Type B pancreatic cell (in vitro differentiated cells): ENCODE results near the gene MCTP1. TPM values are rescaled to one million over a fixed set of nuclear protein-coding genes. Genes with fewer than 3 reads are reported as not detected.

Experiments used
- DNase-seq: peaks from one replicate; pipeline ENCODE4 v3.0.0; 2021; ENCODE audit warnings: mixed read lengths; ENCODE audit not compliant: unreplicated experiment; ENCODE audit errors: extremely low spot score
- H3K27ac Mint-ChIP-seq: 2 replicates; pipeline ENCODE4 v1.8.0; 2021; ENCODE audit warnings: mild to moderate bottlenecking, mixed read lengths
- H3K27me3 Mint-ChIP-seq: 2 replicates; pipeline ENCODE4 v1.8.0; 2021; ENCODE audit warnings: mixed read lengths
- H3K36me3 Mint-ChIP-seq: 2 replicates; pipeline ENCODE4 v1.8.0; 2021; ENCODE audit warnings: mixed read lengths
- H3K4me1 Mint-ChIP-seq: one replicate; pipeline ENCODE4 v1.8.0; 2021; ENCODE audit warnings: mixed read lengths; ENCODE audit not compliant: unreplicated experiment
- H3K4me3 Mint-ChIP-seq: 2 replicates; pipeline ENCODE4 v1.8.0; 2021; ENCODE audit warnings: mild to moderate bottlenecking, mixed read lengths
- H3K9me3 Mint-ChIP-seq: 2 replicates; pipeline ENCODE4 v1.8.0; 2021; ENCODE audit warnings: mixed read lengths
- CTCF ChIP-seq: fragments of 200-600 bp; sonication (generic); conservative IDR thresholded peaks from 2 replicates; pipeline ENCODE4 v1.5.0; 2021; ENCODE audit warnings: antibody characterized with exemption, mild to moderate bottlenecking
- total RNA-seq: library from RNA; stranded (reverse); gene quantifications from 2 replicates; pipeline ENCODE4 v1.2.1, GENCODE V29; 2021; ENCODE audit warnings: low replicate concordance

The MCTP1 gene
- total RNA-seq, 1 donor from 2014 or later = 4.6 TPM

- Mint-ChIP-seq H3K27me3 (no peaks in the 10 kb centered on the region), H3K9me3 (peaks cover 7% of the 10 kb centered on the region), H3K36me3 (no peaks in the 10 kb centered on the region), H3K4me3 (no peak overlapping the region), H3K4me1 (peaks cover 11% of the 10 kb centered on the region), H3K27ac (no peak overlapping the region)
- TF ChIP-seq CTCF = no peak
- DNase-seq = no peak
Measured at GRCh38 chr5:95081982-95082381, 202.9 kb downstream of the MCTP1 start.

GRCh38 chr5:95081500-95081960 is 203.4 kb downstream of the MCTP1 start:
- Mint-ChIP-seq H3K9me3 (peaks cover 7% of the 10 kb centered on the region), H3K4me3 (no peak overlapping the region), H3K36me3 (no peaks in the 10 kb centered on the region), H3K27me3 (no peaks in the 10 kb centered on the region), H3K4me1 (peaks cover 11% of the 10 kb centered on the region), H3K27ac (no peak overlapping the region)
- no peak for TF ChIP-seq CTCF
- DNase-seq = no peak

GRCh38 chr5:95080441-95080840 is 204.5 kb downstream of the MCTP1 start:
- H3K36me3 Mint-ChIP-seq = no peaks in the 10 kb centered on the region
- no peak for DNase-seq
- TF ChIP-seq CTCF = no peak
- H3K27me3 Mint-ChIP-seq = no peaks in the 10 kb centered on the region
- no peak overlapping the region for H3K4me3 Mint-ChIP-seq
- H3K4me1 Mint-ChIP-seq = peaks cover 11% of the 10 kb centered on the region
- no peak overlapping the region for H3K27ac Mint-ChIP-seq
- H3K9me3 Mint-ChIP-seq = peaks cover 7% of the 10 kb centered on the region

- no peak for DNase-seq
- H3K27me3 Mint-ChIP-seq = no peaks in the 10 kb centered on the region
- TF ChIP-seq CTCF = no peak
- H3K27ac Mint-ChIP-seq = no peak overlapping the region
- no peaks in the 10 kb centered on the region for H3K36me3 Mint-ChIP-seq
- peaks cover 7% of the 10 kb centered on the region for H3K9me3 Mint-ChIP-seq
- H3K4me3 Mint-ChIP-seq = no peak overlapping the region
- peaks cover 11% of the 10 kb centered on the region for H3K4me1 Mint-ChIP-seq
Measured at GRCh38 chr5:95080030-95080429, 204.9 kb downstream of the MCTP1 start.

GRCh38 chr5:95078868-95079267 is 206.0 kb downstream of the MCTP1 start:
- H3K27me3 Mint-ChIP-seq = no peaks in the 10 kb centered on the region
- no peak overlapping the region for H3K27ac Mint-ChIP-seq
- no peak for DNase-seq
- peaks cover 11% of the 10 kb centered on the region for H3K4me1 Mint-ChIP-seq
- no peak overlapping the region for H3K4me3 Mint-ChIP-seq
- peaks cover 7% of the 10 kb centered on the region for H3K9me3 Mint-ChIP-seq
- no peaks in the 10 kb centered on the region for H3K36me3 Mint-ChIP-seq
- no peak for TF ChIP-seq CTCF
